IPS-15b (cell line): ENCODE data around the gene GPSM1.
"Not testable (repeated sequence)": the region's sequence is repeated elsewhere in the genome, so short reads cannot be mapped to it uniquely, and the experiment has no call there.

Source experiments
- H3K27me3 ChIP-seq: one replicate; pipeline ENCODE4 v1.6.1; 2013; ENCODE audit warnings: low read length; ENCODE audit not compliant: control insufficient read depth, insufficient read depth
- H3K36me3 ChIP-seq: one replicate; pipeline ENCODE4 v1.6.1; 2013; ENCODE audit warnings: low read length; ENCODE audit not compliant: control insufficient read depth, insufficient read depth
- H3K4me1 ChIP-seq: one replicate; pipeline ENCODE4 v1.6.1; 2013; ENCODE audit warnings: mild to moderate bottlenecking, low read length; ENCODE audit not compliant: control insufficient read depth, insufficient read depth
- H3K4me3 ChIP-seq: one replicate; pipeline ENCODE4 v1.5.1; 2013; ENCODE audit warnings: low read depth, low read length
- H3K9ac ChIP-seq: one replicate; pipeline ENCODE4 v1.6.1; 2013; ENCODE audit warnings: low read depth, mild to moderate bottlenecking, low read length
- H3K9me3 ChIP-seq: one replicate; pipeline ENCODE4 v1.6.1; 2013; ENCODE audit warnings: mild to moderate bottlenecking, low read length; ENCODE audit not compliant: control insufficient read depth, insufficient read depth

The GPSM1 gene

GRCh38 chr9:136316896-136317676, 10.3 kb upstream of the GPSM1 start:
- Histone ChIP-seq H3K4me1 (no peaks in the 10 kb centered on the region), H3K9ac (no peak overlapping the region), H3K27me3 (no peaks in the 10 kb centered on the region), H3K9me3 (peaks cover 7% of the 10 kb centered on the region), H3K4me3 (no peak overlapping the region), H3K36me3 (no peaks in the 10 kb centered on the region)

- Histone ChIP-seq H3K4me3 (no peak overlapping the region), H3K4me1 (no peaks in the 10 kb centered on the region), H3K36me3 (no peaks in the 10 kb centered on the region), H3K27me3 (no peaks in the 10 kb centered on the region), H3K9me3 (peaks cover 7% of the 10 kb centered on the region), H3K9ac (no peak overlapping the region)
Measured at GRCh38 chr9:136317695-136318094, 9.6 kb upstream of the GPSM1 start.

GRCh38 chr9:136318111-136318775, 9.1 kb upstream of the GPSM1 start:
- no peak overlapping the region for H3K9ac ChIP-seq
- H3K36me3 ChIP-seq, result no peaks in the 10 kb centered on the region
- H3K27me3 ChIP-seq, result no peaks in the 10 kb centered on the region
- H3K4me3 ChIP-seq, result no peak overlapping the region
- H3K9me3 ChIP-seq, result peaks cover 7% of the 10 kb centered on the region
- H3K4me1 ChIP-seq, result no peaks in the 10 kb centered on the region

GRCh38 chr9:136318776-136319241, 8.5 kb upstream of the GPSM1 start:
- H3K4me3 ChIP-seq, result no peak overlapping the region

GRCh38 chr9:136319244-136319643, 8.1 kb upstream of the GPSM1 start:
- not testable (repeated sequence) for H3K36me3 ChIP-seq, H3K9ac ChIP-seq, H3K4me1 ChIP-seq, H3K27me3 ChIP-seq, H3K9me3 ChIP-seq, H3K4me3 ChIP-seq

More at GRCh38 chr9:136318776-136319241, 8.5 kb upstream of the GPSM1 start:
- Histone ChIP-seq H3K36me3 (no peaks in the 10 kb centered on the region), H3K9me3 (peaks cover 7% of the 10 kb centered on the region), H3K9ac (no peak overlapping the region), H3K27me3 (no peaks in the 10 kb centered on the region), H3K4me1 (no peaks in the 10 kb centered on the region)

- not testable (repeated sequence) for H3K9me3 ChIP-seq, H3K4me3 ChIP-seq, H3K27me3 ChIP-seq, H3K36me3 ChIP-seq, H3K9ac ChIP-seq, H3K4me1 ChIP-seq
Measured at GRCh38 chr9:136319955-136320354, 7.4 kb upstream of the GPSM1 start.

GRCh38 chr9:136320972-136321371, 6.4 kb upstream of the GPSM1 start:
- H3K4me3 ChIP-seq, H3K27me3 ChIP-seq, H3K4me1 ChIP-seq, H3K9ac ChIP-seq, H3K36me3 ChIP-seq, H3K9me3 ChIP-seq: not testable (repeated sequence)

- Histone ChIP-seq H3K9me3 (no peaks in the 10 kb centered on the region), H3K4me3 (no peak overlapping the region), H3K9ac (no peak overlapping the region), H3K36me3 (peaks cover 3% of the 10 kb centered on the region), H3K27me3 (no peaks in the 10 kb centered on the region), H3K4me1 (no peaks in the 10 kb centered on the region)
Measured at GRCh38 chr9:136321561-136321960, 5.8 kb upstream of the GPSM1 start.

GRCh38 chr9:136322756-136323330, 4.5 kb upstream of the GPSM1 start:
- Histone ChIP-seq H3K27me3 (no peaks in the 10 kb centered on the region), H3K4me3 (no peak overlapping the region), H3K36me3 (peaks cover 3% of the 10 kb centered on the region), H3K4me1 (peaks cover 2% of the 10 kb centered on the region), H3K9me3 (no peaks in the 10 kb centered on the region), H3K9ac (no peak overlapping the region)

GRCh38 chr9:136323371-136323789, 4.0 kb upstream of the GPSM1 start:
- H3K27me3 ChIP-seq, result no peaks in the 10 kb centered on the region

GRCh38 chr9:136324501-136325300, 2.6 kb upstream of the GPSM1 start:
- H3K27me3 ChIP-seq, result no peaks in the 10 kb centered on the region
- H3K36me3 ChIP-seq, result peaks cover 3% of the 10 kb centered on the region
- H3K4me1 ChIP-seq, result peaks cover 2% of the 10 kb centered on the region
- no peaks in the 10 kb centered on the region for H3K9me3 ChIP-seq
- no peak overlapping the region for H3K9ac ChIP-seq
- H3K4me3 ChIP-seq, result no peak overlapping the region

More at GRCh38 chr9:136323371-136323789, 4.0 kb upstream of the GPSM1 start:
- Histone ChIP-seq H3K4me1 (peaks cover 2% of the 10 kb centered on the region), H3K4me3 (no peak overlapping the region), H3K9me3 (no peaks in the 10 kb centered on the region), H3K36me3 (peaks cover 3% of the 10 kb centered on the region), H3K9ac (no peak overlapping the region)
